Measurements from ENCODE around the gene PML.

Gene PML

GRCh38 chr15:74022706-74023470, 28.4 kb downstream of the PML start:
- Mint-ChIP-seq H3K4me1 (ENCODE audit: low read depth) (peaks cover 3% of the 10 kb centered on the region), H3K9me3 (no peaks in the 10 kb centered on the region), H3K4me3 (no peak overlapping the region), H3K36me3 (ENCODE audit: low read depth) (peaks cover 25% of the 10 kb centered on the region), H3K27ac (no peak overlapping the region), H3K27me3 (ENCODE audit: low read depth) (no peaks in the 10 kb centered on the region)
- no peak for DNase-seq (ENCODE audit: low spot score)

GRCh38 chr15:74024687-74025086, 30.2 kb downstream of the PML start:
- H3K9me3 Mint-ChIP-seq = no peaks in the 10 kb centered on the region
- peaks cover 3% of the 10 kb centered on the region for H3K4me1 Mint-ChIP-seq (ENCODE audit: low read depth)
- H3K27ac Mint-ChIP-seq = no peak overlapping the region
- no peaks in the 10 kb centered on the region for H3K27me3 Mint-ChIP-seq (ENCODE audit: low read depth)
- no peak overlapping the region for H3K4me3 Mint-ChIP-seq
- DNase-seq (ENCODE audit: low spot score) = no peak
- peaks cover 32% of the 10 kb centered on the region for H3K36me3 Mint-ChIP-seq (ENCODE audit: low read depth)

GRCh38 chr15:74025436-74025835, 30.9 kb downstream of the PML start:
- H3K9me3 Mint-ChIP-seq = no peaks in the 10 kb centered on the region
- peaks cover 3% of the 10 kb centered on the region for H3K4me1 Mint-ChIP-seq (ENCODE audit: low read depth)
- no peak for DNase-seq (ENCODE audit: low spot score)
- no peak overlapping the region for H3K27ac Mint-ChIP-seq
- no peaks in the 10 kb centered on the region for H3K27me3 Mint-ChIP-seq (ENCODE audit: low read depth)
- H3K4me3 Mint-ChIP-seq = no peak overlapping the region
- peaks cover 35% of the 10 kb centered on the region for H3K36me3 Mint-ChIP-seq (ENCODE audit: low read depth)

- Mint-ChIP-seq H3K4me3 (no peak overlapping the region), H3K4me1 (ENCODE audit: low read depth) (no peaks in the 10 kb centered on the region), H3K9me3 (no peaks in the 10 kb centered on the region), H3K36me3 (ENCODE audit: low read depth) (peaks cover 40% of the 10 kb centered on the region), H3K27ac (no peak overlapping the region), H3K27me3 (ENCODE audit: low read depth) (no peaks in the 10 kb centered on the region)
- no peak for DNase-seq (ENCODE audit: low spot score)
Observed at GRCh38 chr15:74027688-74028087, 33.2 kb downstream of the PML start.

GRCh38 chr15:74028646-74029045, 34.1 kb downstream of the PML start:
- no peak overlapping the region for H3K4me3 Mint-ChIP-seq
- H3K27ac Mint-ChIP-seq = no peak overlapping the region
- H3K9me3 Mint-ChIP-seq = no peaks in the 10 kb centered on the region
- peaks cover 3% of the 10 kb centered on the region for H3K4me1 Mint-ChIP-seq (ENCODE audit: low read depth)
- peaks cover 38% of the 10 kb centered on the region for H3K36me3 Mint-ChIP-seq (ENCODE audit: low read depth)
- DNase-seq (ENCODE audit: low spot score) = no peak
- no peaks in the 10 kb centered on the region for H3K27me3 Mint-ChIP-seq (ENCODE audit: low read depth)

GRCh38 chr15:74032046-74032445, 37.5 kb downstream of the PML start:
- peaks cover 3% of the 10 kb centered on the region for H3K4me1 Mint-ChIP-seq (ENCODE audit: low read depth)
- no peaks in the 10 kb centered on the region for H3K9me3 Mint-ChIP-seq
- no peak overlapping the region for H3K27ac Mint-ChIP-seq
- no peak overlapping the region for H3K4me3 Mint-ChIP-seq
- H3K36me3 Mint-ChIP-seq (ENCODE audit: low read depth) = peaks cover 57% of the 10 kb centered on the region
- no peaks in the 10 kb centered on the region for H3K27me3 Mint-ChIP-seq (ENCODE audit: low read depth)
- DNase-seq (ENCODE audit: low spot score) = no peak

GRCh38 chr15:74032606-74033561, 38.4 kb downstream of the PML start:
- no peak overlapping the region for H3K27ac Mint-ChIP-seq
- peaks cover 61% of the 10 kb centered on the region for H3K36me3 Mint-ChIP-seq (ENCODE audit: low read depth)
- H3K4me3 Mint-ChIP-seq = no peak overlapping the region
- peaks cover 3% of the 10 kb centered on the region for H3K4me1 Mint-ChIP-seq (ENCODE audit: low read depth)
- no peaks in the 10 kb centered on the region for H3K27me3 Mint-ChIP-seq (ENCODE audit: low read depth)
- DNase-seq (ENCODE audit: low spot score) = no peak
- H3K9me3 Mint-ChIP-seq = no peaks in the 10 kb centered on the region

GRCh38 chr15:74034206-74034755, 39.8 kb downstream of the PML start:
- no peak overlapping the region for H3K27ac Mint-ChIP-seq
- peaks cover 54% of the 10 kb centered on the region for H3K36me3 Mint-ChIP-seq (ENCODE audit: low read depth)
- no peaks in the 10 kb centered on the region for H3K27me3 Mint-ChIP-seq (ENCODE audit: low read depth)
- no peak overlapping the region for H3K4me3 Mint-ChIP-seq
- DNase-seq (ENCODE audit: low spot score) = no peak
- H3K4me1 Mint-ChIP-seq (ENCODE audit: low read depth) = peaks cover 3% of the 10 kb centered on the region
- H3K9me3 Mint-ChIP-seq = no peaks in the 10 kb centered on the region

- Mint-ChIP-seq H3K4me1 (ENCODE audit: low read depth) (peaks cover 3% of the 10 kb centered on the region), H3K9me3 (no peaks in the 10 kb centered on the region), H3K27me3 (ENCODE audit: low read depth) (no peaks in the 10 kb centered on the region), H3K36me3 (ENCODE audit: low read depth) (peaks cover 51% of the 10 kb centered on the region), H3K27ac (no peak overlapping the region), H3K4me3 (no peak overlapping the region)
- no peak for DNase-seq (ENCODE audit: low spot score)
Observed at GRCh38 chr15:74035121-74036017, 40.9 kb downstream of the PML start.

GRCh38 chr15:74036271-74037170, 42.0 kb downstream of the PML start:
- DNase-seq (ENCODE audit: low spot score) = no peak
- H3K36me3 Mint-ChIP-seq (ENCODE audit: low read depth) = peaks cover 44% of the 10 kb centered on the region
- peaks cover 3% of the 10 kb centered on the region for H3K4me1 Mint-ChIP-seq (ENCODE audit: low read depth)
- no peaks in the 10 kb centered on the region for H3K9me3 Mint-ChIP-seq
- H3K27ac Mint-ChIP-seq = no peak overlapping the region
- H3K27me3 Mint-ChIP-seq (ENCODE audit: low read depth) = no peaks in the 10 kb centered on the region
- no peak overlapping the region for H3K4me3 Mint-ChIP-seq

GRCh38 chr15:74037171-74038117, 42.9 kb downstream of the PML start:
- H3K4me1 Mint-ChIP-seq (ENCODE audit: low read depth) = peaks cover 3% of the 10 kb centered on the region
- peaks cover 38% of the 10 kb centered on the region for H3K36me3 Mint-ChIP-seq (ENCODE audit: low read depth)
- peak overlapping the region; percentile 16 for H3K27ac Mint-ChIP-seq
- no peaks in the 10 kb centered on the region for H3K9me3 Mint-ChIP-seq
- H3K27me3 Mint-ChIP-seq (ENCODE audit: low read depth) = no peaks in the 10 kb centered on the region
- H3K4me3 Mint-ChIP-seq = no peak overlapping the region
- DNase-seq (ENCODE audit: low spot score) = no peak

Measured in T-helper 2 cell treated with Interferon-gamma antibody and Interleukin-4, amounts not matched to agents 5 μg/mL and 100 μg/mL, for 36 hours (primary cell).